ENCODE measurements around the gene ZNF557.
"Not testable (repeated sequence)": the region's sequence is repeated elsewhere in the genome, so short reads cannot be mapped to it uniquely, and the experiment has no call there.

ZNF557 gene

DNA sequence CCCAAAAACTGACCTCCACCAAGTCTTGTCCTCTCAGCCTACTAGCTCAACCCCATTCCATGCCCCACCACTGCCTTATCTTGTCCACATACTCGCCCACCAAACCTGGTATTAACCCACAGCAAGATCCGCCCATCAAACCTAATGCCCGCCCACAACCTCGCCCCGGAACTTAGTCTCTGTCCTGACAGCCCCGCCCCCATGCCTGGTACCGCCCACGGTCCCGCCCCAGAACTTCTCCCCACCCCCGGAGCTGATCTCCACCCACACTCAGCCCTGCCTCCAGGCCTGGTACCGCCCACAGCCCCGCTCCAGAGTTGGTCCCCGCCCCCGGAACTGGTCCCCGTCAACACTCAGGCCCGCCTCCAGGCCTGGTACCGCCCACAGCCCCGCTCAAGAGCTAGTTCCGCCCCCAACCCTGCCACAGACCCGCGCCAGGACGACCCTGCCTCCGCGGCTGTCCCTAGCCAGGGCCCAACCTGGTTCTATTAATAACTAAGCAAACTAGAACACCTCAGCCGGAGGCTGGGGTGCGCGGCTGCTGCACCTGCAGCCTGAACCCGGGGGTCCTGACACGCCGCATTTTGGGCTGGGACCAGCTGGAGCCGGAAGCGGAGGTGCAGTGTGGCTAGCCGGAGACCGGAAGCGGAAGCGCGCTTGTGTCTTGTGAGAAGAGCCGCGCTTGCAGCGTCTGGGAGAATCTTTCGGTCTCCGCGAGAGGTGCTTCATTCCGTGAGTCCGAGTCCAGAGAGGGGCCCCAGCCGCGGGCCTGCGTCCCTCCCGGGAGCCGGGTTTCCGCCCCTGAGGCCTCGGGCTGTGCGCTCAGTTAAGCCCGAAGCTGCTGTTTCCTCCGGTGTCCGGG lies at the start of gene ZNF557:
Gene ZNF557, plus strand, starts transcription at position 662 of the 862 bp plus-strand sequence. CDS start 5,372 bp downstream, outside the sequence.
- peak; percentile 93 for DNase-seq

DNA sequence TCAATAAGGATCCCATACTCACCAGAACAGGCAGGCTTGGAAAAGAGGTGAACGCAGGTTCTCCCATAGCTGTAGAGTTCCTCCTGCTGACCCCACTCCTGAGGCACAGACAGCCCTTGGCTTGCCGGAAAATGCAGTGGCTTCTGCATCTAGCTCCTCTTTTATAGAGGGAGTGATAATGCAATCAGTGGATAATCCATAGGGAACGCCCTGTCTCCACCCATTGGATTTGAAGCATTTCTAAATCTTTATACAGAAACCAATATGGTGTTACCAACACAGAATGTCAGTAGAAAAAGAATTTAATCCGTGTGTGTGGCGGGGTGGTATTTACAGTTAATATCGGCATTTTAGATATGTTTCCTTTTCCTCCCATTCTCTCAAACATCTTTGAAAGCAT lies 48.2 kb upstream of the ZNF557 start, which contains the start of gene MBD3L2B:
Gene MBD3L2B, minus strand, starts transcription at position 101 of the 400 bp plus-strand sequence. Its CDS starts 34 bp downstream, at position 67.
- DNase-seq, result not testable (repeated sequence)

DNA sequence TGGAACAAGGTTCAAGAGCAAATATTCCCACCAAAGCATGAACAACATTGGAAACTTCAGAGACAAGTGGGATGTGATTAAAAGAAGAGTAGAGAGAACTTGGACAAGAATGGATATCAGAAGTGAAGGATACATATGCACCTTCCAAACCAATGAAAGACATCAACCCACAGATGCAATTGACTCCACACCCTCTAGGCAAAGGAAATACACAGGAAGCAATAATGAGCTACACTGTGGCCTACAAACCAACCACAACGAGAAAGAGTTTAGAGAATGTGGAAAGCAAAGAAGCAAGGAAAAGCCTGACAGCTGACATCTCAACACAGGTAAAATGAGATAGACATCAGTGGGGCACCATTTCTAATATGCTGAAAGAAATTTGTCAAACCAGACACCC lies 40.7 kb upstream of the ZNF557 start:
- not testable (repeated sequence) for DNase-seq

DNA sequence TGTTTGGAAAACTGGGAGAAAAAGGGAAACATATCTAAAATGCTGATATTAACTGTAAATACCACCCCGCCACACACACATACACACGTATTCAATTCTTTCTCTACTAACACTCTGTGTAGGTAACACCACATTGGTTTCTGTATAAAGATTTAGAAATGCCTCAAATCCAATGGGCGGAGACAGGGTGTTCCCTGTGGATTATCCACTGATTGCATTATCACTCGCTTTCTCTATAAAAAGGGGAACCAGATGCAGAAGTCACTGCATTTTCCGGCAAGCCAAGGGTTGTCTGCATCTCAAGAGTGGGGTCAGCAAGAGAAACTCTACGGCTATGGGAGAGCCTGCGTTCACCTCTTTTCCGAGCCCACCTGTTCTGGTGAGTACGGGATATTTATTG lies 39.2 kb upstream of the ZNF557 start, which contains the start of gene MBD3L5:
Gene MBD3L5, plus strand, starts transcription at position 301 of the 400 bp plus-strand sequence. Its CDS starts 34 bp downstream, at position 335.
- DNase-seq, result not testable (repeated sequence)

DNA sequence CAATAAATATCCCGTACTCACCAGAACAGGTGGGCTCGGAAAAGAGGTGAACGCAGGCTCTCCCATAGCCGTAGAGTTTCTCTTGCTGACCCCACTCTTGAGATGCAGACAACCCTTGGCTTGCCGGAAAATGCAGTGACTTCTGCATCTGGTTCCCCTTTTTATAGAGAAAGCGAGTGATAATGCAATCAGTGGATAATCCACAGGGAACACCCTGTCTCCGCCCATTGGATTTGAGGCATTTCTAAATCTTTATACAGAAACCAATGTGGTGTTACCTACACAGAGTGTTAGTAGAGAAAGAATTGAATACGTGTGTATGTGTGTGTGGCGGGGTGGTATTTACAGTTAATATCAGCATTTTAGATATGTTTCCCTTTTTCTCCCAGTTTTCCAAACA lies 29.4 kb upstream of the ZNF557 start, which contains the start of gene MBD3L4:
Gene MBD3L4, minus strand, starts transcription at position 101 of the 400 bp plus-strand sequence. Its CDS starts 35 bp downstream, at position 66.
- DNase-seq, result not testable (repeated sequence)

DNA sequence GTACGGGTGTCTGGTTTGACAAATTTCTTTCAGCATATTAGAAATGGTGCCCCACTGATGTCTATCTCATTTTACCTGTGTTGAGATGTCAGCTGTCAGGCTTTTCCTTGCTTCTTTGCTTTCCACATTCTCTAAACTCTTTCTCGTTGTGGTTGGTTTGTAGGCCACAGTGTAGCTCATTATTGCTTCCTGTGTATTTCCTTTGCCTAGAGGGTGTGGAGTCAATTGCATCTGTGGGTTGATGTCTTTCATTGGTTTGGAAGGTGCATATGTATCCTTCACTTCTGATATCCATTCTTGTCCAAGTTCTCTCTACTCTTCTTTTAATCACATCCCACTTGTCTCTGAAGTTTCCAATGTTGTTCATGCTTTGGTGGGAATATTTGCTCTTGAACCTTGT lies 27.9 kb upstream of the ZNF557 start:
- not testable (repeated sequence) for DNase-seq

DNA sequence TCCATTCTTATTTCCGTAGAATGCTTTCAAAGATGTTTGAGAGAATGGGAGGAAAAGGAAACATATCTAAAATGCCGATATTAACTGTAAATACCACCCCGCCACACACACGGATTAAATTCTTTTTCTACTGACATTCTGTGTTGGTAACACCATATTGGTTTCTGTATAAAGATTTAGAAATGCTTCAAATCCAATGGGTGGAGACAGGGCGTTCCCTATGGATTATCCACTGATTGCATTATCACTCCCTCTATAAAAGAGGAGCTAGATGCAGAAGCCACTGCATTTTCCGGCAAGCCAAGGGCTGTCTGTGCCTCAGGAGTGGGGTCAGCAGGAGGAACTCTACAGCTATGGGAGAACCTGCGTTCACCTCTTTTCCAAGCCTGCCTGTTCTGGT lies 20.5 kb upstream of the ZNF557 start, which contains the start of gene MBD3L2:
Gene MBD3L2, plus strand, starts transcription at position 301 of the 400 bp plus-strand sequence. Its CDS starts 53 bp downstream, at position 354.
- not testable (repeated sequence) for DNase-seq

DNA sequence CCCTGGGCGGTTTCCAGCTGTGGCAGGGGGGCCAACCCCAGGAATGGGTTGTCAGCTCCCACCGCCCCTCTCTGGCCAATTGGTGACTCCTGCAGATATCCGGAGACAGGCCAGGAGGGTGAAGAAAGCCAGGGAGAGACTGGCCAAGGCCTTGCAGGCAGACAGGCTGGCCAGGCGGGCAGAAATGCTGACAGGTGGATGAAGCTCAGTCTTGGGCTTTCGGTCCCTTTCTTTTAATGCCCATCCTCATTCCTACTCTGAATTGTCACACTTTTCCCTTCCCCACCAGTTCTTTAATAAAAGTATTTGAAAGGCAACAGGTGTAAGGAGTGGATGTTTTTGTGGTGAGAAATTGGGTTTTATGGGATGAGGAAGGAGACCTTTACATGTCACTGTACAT lies 18.1 kb upstream of the ZNF557 start:
- DNase-seq, result not testable (repeated sequence)

DNA sequence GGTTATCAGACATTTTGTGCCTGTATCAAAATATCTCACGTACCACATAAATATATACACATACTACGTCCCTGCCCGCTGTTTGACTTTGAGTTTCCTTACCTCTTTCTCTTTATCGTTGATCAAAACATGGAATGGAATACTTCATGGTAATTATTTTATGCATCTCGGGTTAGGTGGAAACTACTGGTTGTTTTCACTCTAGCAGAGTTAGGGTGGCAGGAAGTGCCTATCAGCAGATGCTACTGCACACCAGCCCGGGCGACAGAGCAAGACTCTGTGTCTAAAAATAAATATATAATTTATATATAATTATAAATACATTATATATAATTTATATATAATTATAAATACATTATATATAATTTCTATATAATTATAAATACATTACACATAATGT lies 16.6 kb upstream of the ZNF557 start:
- not testable (repeated sequence) for DNase-seq

DNA sequence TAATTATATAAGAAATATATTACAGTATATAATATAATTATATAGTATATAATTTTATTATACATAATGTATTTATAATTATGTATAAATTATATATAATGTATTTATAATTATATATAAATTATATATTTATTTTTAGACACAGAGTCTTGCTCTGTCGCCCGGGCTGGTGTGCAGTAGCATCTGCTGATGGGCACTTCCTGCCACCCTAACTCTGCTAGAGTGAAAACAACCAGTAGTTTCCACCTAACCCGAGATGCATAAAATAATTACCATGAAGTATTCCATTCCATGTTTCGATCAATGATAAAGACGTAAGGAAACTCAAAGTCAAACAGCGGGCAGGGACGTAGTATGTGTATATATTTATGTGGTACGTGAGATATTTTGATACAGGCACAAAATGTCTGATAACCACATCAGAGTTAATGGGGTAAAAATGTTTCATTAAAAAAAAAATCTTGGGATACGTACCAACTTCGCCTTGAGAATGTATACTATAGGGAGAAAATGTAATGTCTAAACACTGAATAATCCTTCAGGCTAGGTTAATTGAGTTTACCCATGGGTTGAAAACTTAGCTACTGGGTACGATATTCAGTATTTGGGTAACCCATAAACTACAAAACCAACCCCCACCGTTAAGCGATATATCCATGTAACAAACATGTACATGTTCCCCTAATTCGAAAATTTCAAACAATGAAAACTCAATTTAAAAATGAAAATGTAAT lies 14.7 kb upstream of the ZNF557 start:
- DNase-seq, result not testable (repeated sequence)

DNA sequence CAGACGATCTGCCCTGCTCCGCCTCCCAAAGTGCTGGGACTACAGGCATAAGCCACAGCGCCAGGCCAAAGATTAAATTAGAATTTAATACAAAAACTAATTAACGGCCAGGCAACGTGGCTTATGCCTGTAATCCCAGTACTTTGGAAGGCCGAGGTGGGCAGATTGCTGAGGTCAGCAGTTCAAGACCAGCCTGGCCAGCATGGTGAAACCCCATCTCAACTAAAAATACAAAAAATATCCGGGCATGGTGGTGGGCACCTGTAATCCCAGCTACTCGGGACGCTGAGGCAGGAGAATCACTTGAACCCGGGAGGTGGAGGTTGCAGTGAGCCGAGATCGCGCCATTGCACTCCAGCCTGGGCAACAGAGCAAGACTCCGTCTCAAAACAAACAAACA lies 13.8 kb upstream of the ZNF557 start:
- DNase-seq, result not testable (repeated sequence)

DNA sequence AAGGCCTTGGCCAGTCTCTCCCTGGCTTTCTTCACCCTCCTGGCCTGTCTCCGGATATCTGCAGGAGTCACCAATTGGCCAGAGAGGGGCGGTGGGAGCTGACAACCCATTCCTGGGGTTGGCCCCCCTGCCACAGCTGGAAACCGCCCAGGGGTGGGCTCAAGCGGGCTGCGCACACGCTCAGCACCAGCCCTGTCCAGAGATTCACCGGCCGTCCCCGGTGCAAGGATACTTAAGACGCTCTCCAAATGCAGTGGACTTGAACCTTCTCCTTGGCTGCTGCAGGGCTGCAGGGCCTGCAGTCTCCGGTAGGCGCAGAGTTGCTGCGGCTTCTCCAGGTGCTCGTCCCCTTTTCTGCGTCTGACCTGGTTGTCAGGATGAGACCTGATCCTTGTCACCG lies 13.1 kb upstream of the ZNF557 start:
- DNase-seq, result not testable (repeated sequence)

DNA sequence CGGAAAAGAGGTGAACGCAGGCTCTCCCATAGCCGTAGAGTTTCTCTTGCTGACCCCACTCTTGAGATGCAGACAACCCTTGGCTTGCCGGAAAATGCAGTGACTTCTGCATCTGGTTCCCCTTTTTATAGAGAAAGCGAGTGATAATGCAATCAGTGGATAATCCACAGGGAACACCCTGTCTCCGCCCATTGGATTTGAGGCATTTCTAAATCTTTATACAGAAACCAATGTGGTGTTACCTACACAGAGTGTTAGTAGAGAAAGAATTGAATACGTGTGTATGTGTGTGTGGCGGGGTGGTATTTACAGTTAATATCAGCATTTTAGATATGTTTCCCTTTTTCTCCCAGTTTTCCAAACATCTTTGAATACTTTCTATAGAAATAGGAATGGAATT lies 10.9 kb upstream of the ZNF557 start, which contains the start of gene MBD3L3:
Gene MBD3L3, minus strand, starts transcription at position 101 of the 400 bp plus-strand sequence. Its CDS starts 71 bp downstream, at position 30.
- DNase-seq, result not testable (repeated sequence)

DNA sequence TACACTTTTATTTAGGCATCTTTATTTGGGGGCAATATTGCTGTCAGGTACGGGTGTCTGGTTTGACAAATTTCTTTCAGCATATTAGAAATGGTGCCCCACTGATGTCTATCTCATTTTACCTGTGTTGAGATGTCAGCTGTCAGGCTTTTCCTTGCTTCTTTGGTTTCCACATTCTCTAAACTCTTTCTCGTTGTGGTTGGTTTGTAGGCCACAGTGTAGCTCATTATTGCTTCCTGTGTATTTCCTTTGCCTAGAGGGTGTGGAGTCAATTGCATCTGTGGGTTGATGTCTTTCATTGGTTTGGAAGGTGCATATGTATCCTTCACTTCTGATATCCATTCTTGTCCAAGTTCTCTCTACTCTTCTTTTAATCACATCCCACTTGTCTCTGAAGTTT lies 9.5 kb upstream of the ZNF557 start:
- not testable (repeated sequence) for DNase-seq

DNA sequence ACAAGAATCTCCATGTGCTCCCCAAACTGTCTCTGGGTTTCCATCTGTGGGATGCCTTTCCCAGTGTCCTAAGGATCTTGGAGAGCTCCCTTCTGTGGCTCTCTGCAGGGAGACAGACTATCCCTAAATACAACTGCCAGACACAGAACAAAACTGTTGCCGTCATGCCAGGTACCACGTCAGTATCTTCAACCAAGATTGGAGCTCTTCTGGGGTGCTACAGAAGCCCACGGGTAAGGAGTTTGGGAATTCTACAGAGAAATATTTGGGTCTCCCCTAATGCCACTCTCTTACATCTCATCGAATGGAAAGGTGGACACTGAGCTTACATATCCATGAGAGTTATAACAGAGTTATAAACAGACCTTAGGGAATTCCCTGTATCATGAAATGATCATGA lies 6.2 kb upstream of the ZNF557 start:
- DNase-seq, result no peak

DNA sequence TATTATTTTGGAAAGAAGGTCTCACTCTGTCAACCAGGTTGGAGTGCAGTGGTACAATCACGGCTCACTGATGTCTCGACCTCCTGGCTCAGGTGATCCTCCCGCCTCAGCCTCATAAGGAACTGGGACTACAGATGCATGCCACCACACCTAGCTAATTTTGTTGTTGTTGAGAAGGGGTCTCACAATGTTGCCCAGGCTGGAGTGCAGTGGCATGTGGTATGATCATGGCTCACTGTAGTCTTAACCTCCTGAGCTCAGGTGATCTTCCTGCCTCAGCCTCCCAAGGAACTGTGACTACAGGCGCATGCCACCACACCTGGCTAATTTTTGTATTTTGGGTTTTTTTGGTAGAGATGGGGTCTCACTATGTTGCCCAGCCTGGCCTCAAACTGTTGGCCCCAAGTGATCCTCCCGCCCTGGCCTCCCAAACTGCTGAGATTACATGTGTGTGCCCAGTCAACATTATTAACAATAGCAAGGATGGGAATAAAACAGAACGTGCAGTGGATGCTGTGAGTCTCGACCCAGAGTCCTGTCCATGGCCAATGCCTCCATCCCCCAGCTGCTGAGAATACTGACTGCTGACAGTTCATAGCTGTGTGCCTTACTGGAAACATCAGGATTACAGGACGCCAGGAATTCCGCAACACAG lies 5.6 kb upstream of the ZNF557 start:
- no peak for DNase-seq

DNA sequence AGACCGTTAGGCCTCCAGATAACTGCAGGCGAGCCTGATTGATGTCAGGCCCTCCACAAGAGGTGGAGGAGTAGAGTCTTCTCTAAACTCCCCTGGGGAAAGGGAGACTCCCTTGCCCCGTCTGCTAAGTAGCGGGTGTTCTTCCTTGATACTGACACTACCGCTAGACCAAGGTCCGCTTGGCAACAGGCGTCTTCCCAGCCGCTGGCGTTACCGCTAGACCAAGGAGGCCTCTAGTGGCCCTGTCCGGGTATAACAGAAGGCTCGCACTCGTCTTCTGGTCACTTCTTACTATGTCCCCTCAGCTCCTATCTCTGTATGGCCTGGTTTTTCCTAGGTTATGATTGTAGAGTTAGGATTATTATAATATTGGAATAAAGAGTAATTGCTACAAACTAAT lies 2.4 kb upstream of the ZNF557 start:
- not testable (repeated sequence) for DNase-seq

DNA sequence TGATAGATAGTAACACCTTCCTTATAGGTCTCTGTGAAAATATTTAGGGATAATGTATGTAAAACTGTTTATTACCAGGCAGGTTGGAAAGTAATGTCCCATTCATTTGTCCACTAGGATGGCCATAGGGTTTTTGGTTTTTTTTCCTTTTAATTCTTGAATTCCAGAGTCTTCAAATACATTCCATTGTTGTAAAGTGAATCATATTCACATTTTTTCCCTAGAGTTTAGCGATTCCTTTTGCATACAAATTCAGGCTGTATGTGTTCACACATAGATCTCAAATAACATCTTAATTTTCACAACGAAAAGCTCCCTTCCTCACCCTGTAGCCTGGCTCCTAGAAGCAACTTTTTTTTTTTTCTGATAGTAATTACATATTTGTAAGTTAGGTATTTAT lies 1.8 kb upstream of the ZNF557 start:
- DNase-seq, result no peak

DNA sequence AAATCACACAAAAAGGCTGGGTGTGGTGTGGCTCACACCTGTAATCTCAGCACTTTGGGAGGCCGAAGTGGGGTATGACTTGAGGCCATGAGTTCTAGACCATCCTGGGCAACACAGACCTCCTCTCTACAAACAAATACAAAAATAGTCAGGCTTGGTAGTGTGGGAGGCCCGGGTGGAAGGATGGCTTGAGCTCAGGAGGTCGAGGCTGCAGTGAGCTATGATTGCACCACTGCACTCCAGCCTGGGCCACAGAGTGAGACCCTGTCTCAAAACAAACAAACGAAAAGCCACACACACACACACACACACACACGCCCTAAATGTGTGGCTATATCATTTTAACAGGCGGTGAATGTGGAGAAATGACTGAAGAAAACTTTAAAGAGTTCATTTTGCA lies 904 bp upstream of the ZNF557 start:
- DNase-seq, result no peak

DNA sequence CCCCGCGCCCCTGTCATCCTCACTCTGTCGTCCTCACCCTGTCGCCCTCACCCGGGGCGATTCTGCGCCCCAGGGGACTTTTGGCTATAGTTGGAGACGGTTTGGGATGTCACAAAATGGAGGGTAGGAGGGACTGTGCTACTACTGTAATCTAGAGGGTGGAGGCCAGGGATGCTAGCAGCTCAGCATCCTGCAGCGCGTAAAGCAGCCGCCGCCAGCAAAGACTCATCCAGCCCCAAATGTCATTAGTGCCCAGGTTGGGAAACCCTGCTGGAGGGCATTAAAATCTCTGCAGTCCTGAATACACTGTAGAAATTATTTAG lies 362 bp downstream of the ZNF557 start:
- DNase-seq, result no peak

DNA sequence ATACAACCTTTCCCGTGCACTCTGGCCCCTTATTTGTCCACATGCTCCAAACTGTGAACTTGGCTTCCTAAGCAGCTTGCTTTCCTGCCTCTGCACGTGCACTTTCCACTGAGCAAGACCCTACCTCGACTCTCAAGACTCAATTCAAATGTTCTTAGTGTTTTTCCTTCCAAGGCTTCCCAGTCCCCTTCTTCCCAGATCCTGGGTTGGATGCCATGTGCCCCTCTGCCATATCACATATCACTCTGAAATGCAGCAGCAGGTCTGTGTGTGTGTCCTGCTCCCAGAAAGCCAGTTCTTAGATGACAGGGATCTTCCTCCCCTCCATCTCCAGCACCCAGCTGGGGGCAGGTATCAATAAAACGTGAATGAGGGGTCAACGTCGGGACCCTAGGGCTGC lies 3.0 kb downstream of the ZNF557 start:
- DNase-seq, result no peak

DNA sequence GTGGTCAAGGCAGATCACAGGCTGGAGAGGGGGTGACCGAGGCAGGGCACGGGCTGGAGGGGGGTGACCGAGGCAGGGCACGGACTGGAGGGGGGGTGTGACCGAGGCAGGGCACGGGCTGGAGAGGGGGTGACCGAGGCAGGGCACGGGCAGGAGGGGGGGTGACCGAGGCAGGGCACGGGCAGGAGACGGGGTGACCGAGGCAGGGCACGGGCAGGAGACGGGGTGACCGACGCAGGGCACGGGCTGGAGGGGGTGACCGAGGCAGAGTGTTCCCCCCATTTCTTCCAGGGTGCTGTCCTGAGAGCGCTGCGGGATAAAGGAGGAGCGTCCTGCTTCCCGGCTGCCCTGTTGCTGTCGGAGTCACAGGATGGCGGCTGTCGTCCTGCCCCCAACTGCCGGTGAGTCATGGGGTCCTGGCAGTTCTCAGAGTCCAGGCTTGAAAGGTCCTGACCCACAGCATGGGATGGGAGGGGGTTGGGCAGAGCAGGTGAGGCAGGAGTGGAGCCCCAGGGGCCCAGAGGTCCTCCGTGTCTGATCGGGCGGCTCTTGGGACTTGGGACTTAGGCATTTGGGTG lies 5.3 kb downstream of the ZNF557 start:
- no peak for DNase-seq
